GM19468 (cell line): ENCODE results near the gene RPL15.

Source experiments
- ATAC-seq: cut with Tn5 transposase; IDR thresholded peaks from one replicate; pipeline ENCODE4 v1.9.1; 2021; ENCODE audit warnings: mild to moderate bottlenecking, moderate library complexity, moderate number of reproducible peaks; ENCODE audit not compliant: unreplicated experiment; ENCODE audit errors: extremely low read depth

The RPL15 gene

DNA sequence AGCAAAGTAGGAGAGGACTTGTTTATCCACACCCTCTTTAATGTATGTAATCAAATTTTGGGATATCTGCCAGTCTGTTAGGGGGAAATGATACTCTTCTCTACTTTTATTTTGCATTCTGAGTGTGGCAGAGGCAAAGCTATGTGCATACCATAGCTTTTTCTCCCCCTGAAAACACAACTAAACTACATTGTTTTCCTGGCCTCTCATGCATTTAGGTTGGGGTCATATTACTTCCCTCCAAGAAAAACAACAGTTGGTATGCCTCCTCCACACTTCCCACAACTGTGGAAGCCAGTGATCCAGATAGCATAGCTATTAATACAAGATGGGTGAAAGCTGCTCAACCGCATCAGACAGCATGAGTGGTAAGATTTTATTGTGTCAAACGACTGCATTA is 6.9 kb downstream of the RPL15 start:
- ATAC-seq = no peak

DNA sequence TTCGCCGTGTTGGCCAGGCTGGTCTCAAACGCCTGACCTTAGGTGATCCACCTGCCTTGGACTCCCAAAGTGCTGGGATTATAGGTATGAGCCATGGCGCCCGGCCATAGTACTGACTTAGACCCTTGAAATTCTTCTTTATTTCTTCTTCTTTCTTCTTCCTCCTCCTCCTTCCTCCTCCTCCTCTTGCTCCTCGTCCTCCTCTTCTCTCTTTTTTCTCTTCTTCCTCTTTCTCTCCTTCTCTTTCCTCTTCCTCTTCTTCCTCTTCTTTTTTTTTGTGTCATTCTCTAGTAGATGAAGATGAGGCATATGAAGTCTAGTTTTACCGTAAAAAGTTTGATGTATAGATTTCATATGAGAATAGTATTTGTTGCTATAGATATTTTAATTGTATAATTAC is 9.3 kb downstream of the RPL15 start:
- ATAC-seq = no peak

DNA sequence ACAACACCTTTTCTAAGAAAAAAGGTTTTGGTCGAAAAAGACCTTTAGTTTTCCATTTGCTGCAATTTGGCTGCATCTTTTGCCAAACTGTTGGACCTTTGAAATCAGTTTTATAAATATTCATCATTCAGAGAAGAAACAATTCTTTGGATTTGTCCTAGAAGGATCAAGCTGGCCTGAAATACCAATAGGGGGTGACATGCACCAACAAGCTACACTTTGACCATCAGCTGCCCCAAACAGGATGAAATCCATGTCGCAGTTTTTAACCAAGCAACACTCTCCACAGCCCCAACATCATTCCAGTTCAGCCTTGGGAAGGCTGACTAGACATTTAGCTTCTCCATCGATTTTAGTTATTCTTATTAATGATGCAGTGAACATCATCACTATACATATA is 9.8 kb downstream of the RPL15 start:
- no peak for ATAC-seq

DNA sequence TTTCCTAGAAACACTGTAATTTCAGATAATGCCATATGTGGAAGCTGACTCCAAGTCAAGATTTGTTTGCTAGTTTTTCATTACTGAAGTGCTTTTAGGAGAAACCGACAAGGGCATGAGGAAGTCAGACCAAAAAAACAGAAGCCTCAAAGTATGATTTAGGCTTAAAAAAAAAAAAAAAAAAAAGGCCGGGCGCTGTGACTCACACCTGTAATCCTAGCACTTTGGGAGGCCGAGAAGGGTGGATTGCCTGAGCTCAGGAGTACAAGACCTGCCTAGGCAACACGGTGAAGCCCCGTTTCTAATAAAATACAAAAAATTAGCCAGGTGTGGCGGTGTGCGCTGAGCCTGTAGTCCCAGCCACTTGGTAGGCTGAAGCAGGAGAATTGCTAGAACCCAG is 11.6 kb downstream of the RPL15 start:
- no peak for ATAC-seq

DNA sequence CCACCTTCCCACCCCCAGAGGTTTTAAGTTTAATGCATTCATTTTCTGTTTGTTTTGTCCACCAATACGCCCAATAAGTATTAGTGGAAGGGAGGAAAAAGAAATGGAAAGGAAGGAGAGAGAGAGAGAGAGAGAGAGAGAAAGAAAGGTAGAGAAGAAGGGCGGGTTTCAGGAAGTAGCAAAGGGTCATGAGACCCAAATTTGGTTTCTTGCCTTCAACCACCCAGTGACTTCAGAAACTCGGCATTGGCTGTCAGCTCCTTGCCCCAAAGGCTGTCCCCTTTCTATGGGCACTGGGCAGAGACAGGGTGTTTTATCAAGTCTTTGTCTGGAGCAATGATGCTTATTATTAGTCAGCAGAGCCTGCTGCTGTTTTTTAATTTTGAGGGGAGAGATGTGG is 14.7 kb downstream of the RPL15 start:
- ATAC-seq = no peak

DNA sequence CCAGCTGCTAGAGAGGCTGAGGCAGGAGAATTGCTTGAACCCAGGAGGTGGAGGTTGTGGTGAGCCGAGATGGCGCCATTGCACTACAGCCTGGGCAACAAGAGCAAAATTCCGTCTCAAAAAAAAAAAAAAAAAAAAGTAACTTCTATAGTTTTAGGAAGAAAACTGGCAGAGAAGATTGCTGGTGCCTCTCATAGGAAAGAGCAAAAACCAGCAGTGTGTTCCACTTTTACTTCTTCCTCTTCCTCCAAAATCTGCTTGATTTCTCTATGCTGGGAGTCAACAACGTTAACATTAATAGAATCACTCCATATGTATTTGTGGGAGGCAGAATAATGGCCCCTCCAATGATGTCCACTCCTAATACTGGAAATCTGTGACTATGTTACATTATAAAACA is 15.6 kb downstream of the RPL15 start:
- ATAC-seq = no peak

DNA sequence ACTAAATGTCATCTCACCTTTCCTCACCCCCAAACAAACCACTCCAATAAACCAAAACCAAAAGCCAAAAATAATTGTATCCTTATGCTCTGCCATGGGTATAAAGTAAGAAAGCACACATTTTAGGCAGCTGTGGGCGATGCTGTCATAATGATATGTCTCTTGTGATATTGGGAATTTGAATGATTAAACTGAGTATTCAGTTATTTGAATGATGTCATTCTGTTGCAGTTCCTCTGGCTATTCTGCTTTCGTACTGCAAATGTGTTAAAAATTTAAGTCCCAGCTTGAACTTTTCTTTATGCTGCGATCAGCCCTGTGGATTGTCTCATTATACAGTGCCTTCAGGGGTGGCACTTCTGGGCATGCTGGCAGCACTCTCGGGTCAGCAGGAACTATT is 17.3 kb downstream of the RPL15 start:
- ATAC-seq = no peak

DNA sequence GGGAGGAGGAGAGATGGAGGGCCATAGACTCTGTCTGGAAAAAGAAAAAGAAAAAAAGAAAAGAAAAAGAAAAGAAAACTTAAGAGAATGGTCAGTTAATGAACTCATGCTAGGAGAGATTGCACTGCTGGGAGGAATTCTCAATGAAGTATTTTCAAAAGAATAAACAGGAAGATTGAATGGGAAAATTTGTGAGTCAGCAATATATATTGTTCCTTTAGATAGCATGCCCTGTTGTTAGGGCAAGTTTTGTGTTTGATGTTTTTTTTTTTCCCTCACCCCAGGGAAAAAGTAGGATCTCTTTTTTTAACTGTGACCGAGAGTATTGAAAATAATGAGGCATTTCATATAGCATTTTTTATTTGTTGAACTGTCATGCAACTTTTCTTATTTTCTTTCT is 20.4 kb downstream of the RPL15 start:
- no peak for ATAC-seq

DNA sequence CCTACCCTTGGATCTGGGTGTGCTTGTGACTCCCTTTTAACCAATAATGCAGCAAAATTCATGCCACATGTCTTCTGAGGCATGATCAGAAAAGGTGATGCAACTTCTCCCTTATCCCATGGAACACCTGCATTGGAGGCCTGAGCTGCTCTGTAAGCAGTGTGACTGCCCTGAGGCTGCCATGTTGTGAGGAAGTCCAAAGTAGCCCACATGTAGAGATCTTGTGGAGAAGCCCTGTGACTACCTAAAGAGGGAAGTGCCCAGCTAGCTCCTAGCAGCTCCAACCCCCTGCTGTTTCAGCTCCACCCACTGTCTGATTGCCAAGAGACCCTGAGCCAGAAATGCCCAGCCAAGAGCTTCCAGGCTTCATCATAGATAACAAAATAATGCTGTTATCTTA is 21.8 kb downstream of the RPL15 start:
- no peak for ATAC-seq

DNA sequence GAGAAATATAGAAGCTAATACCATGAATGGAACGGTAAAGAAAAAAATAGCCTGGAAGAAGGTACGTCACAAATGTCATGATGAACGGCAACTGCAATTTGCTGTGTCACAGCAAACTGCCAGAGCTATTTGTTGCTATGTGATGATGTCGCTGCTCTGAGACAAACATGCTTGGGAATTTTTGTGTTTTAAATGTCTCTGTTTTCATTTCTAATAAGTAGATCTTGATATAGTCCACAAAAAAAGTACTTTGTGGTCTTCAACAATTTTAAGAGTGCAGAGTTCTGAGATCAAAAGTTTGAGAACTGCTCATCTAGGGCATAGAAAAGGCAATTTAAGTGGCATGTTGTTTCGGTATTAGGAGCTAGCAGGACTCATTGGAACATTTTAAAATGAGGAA is 23.8 kb downstream of the RPL15 start:
- no peak for ATAC-seq

DNA sequence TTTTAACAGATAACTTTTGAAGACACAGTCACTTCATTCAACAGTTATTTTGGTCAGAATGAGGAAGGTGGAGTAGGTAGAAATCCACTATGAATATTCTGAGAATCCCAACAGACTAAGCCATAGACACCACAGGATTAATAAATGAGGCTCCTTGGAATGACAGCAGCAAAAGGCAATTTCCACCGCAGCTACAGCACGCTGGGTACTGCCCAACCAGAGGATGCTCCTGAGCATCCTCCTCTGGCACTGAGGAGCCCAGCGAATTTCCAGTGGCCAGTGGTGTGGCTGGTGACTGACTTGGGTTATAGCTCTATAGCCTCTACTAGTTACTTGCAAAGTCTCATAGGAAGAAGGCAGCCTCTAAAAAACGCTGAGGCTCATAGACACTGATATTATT is 24.5 kb downstream of the RPL15 start:
- ATAC-seq = no peak

DNA sequence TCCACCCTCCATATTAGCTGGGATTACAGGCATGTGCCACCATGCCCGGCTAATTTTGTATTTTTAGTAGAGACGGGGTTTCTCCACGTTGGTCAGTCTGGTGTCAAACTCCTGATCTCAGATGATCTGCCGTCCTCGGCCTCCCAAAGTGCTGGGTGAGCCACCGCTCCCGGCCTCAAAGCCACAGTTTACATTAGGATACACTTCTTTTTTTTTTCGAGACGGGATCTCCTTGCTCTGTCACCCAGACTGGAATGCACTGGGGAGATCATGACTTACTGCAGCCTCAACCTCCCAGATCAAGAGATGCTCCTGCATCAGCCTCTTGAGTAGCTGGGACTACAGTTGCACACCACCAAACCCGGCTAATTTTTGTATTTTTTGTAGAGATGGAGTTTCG is 25.6 kb downstream of the RPL15 start:
- ATAC-seq = no peak

DNA sequence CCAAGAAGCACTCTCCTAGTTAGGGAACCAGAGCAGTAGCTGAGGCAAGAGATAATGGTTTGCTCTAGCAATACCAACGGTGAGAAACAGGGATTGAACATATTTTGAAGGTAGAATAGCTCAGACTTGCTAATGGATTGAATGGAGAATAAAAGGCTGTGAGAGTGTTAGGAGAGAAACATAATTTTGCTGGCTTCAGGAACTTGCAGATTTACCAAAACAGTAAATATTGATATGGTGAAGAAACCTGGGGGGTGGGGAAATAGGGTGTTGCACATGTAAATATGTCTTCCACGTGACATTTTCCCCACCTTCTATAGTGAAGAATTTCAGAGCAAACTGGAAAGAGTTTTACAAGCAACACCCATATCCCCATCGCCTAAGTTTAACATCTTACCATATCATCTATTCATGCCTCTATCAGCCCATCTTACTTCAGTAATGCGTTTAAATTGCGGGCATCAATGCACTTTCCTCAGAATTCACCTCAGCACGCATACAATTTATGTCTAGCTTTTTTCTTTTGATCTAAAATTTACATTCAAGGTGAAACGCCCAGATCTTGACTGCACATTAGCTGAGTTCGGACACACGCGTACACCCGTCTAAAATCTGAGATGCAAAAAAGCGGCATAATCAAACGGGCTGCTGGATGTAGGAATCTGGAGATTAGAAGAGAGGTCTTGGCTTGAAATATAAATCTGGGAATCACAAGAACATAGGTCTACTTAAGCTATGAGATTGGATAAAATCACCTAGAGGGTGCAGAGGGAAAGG is 27.3 kb downstream of the RPL15 start:
- ATAC-seq = no peak

DNA sequence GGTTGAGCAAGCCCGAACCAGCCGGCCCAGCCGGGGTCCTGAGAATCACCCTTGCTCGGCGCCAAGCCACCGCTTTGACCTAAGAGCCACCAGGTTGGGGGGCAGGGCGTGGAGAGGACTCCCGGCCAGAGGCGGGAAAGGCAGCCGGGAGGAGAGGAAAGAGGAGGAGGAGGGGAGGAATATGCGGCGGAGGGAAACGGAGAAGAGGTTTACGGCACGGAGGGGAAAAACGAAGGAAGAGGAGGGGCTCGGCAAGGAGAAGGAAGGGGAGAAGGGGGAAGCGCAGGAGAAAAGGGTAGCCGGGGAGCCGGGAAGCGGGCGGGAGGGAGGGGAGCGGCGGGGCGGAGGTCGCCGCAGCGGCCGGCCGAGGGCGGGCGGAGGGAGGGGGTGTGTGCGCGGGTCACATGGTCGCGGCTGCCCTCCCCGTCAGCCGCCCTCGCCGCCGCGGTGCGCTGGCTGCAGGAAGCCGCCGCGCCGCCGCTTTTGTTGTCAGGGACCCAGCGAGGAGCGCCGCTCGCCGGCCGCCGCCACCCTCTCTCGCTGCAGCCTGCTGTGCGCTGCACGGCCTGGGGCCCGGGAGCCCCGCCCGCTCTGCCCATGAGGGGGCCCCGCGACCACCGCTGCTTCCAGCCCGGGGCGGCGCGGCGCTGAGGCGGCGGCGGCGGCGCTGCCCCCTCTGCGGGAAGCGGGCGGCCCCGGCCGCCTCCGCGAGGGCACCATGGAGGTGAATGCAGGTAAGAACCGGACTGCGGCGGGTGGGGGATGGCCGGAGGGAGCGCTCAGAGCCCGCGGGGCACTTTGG is 28.1 kb downstream of the RPL15 start, which contains the start of gene NR1D2:
NR1D2 (plus strand) TSS at position 426 of the 802 bp plus-strand sequence; CDS start at position 719, 293 bp downstream.
- peak; percentile 31 for ATAC-seq

DNA sequence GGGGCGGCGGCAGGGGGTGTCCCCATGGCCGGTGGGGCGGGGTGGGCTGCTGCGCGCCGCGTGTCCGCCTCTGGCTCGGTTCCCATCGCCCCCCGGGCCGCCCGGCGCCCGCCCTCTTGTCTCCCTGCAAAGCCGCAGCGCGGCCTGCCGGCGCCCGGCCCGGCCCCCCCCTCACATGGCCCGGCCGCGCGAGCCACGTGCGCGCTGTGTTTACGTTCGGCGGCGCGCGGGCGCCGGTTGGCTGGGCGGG is 28.7 kb downstream of the RPL15 start:
- no peak for ATAC-seq

DNA sequence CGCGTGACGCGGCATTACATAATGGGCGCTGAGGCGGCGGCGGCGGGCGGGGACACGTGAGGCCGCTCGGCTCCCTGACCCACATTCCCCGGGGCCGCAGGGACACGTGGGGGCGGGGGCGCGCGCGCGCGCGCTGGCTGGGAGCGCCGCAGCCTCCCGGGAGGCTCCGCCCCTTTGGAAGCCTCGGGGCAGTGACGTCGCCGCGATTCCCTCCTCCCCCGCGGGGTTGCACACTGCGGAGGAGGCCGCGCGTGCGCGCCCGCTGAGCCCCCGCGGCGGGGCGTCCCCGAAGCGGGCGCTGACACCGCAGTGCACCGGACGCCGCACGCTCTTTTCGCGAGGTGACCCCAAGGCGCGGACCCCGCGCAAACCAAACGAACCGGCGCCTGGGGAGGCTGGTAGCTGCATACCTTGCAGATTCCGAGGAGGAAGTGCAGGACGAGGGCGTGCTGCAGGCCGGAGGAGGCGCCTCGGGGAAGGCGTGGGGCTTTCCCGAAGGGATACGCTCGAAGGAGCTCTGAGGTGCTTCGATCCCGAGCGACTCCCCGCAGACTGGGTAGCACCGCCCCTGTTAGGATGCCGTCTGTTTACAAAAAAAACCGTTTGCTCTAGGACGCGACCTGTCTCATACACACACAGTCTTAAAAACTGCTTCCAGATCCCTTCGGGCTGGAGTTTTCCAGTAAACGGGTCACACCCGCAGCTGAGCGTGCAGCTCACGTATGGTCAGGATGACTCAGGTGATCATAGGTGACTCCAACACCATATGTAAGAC is 29.2 kb downstream of the RPL15 start:
- peak; percentile 54 for ATAC-seq

DNA sequence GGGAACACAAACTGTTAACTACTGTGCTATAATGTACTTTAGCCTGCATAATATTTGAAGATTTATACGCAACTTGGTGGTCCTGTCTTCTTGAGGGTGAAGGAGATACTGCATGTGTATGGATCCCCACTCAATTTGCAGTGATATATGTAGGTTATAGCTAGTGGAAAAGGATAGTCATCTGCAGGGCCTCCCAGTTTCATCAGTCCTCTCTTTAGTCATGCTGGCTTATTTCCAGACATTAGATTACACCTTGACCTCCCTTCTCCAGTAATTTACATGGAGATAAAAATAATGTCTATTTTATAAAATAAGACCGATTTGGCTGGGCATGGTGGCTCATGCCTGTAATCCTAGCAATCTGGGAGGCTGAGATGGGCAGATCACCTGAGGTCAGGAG is 31.8 kb downstream of the RPL15 start:
- no peak for ATAC-seq

DNA sequence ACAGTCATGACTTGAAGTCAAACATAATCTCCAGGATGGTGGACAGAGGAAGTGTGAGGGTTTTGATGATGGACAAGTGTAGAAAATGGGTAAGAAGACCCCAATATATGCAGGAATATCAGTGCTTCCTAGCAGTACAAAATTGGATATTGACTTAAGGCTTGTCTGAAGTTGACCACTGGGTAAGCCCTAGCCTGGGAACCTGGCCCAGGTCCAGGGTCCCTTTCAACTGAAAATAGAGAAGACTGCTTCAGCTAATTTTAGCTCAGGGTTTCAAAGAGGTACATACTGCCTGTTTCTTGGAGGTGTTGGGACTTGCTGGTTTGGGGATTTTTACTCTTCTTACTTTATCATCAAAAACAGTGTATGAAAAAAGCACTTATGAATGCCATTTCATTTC is 32.9 kb downstream of the RPL15 start:
- no peak for ATAC-seq

DNA sequence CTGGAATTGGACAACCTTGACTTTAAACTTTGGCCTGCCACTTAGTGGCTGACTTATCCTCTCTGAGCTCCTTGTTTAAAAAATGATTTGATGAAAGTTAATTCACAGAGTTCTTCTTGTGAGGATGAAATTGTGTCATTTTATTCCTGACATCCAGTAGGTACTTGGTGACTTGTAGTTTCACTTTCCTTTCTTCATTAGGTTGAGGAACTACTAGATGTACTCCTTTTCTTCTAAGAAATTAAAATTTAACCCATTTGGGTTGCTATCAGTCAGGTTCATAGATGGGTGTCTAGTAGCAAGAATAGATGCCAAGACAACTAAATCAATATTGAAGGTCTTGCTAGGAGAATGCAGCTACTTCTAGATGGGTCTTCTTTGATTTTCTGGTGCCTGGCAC is 33.4 kb downstream of the RPL15 start:
- peak; percentile 11 for ATAC-seq

DNA sequence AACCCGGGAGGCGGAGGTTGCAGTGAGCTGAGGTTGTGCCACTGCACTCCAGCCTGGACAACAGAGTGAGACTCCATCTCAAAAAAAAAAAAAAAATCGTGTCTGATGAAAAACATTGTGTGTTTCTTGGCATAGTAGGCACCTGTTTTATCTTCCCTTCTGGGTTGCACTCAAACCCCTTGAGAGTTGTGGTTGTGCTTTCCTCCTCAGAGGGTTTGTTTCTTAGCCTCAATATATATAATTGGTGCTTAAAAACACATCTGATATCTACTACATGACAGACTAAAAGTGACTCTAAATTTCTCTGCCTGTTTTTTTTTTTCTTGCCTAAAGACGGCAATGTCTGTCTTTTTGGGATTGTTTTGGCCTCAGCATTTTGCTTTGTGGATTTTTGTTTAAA is 35.7 kb downstream of the RPL15 start:
- ATAC-seq = peak; percentile 30

DNA sequence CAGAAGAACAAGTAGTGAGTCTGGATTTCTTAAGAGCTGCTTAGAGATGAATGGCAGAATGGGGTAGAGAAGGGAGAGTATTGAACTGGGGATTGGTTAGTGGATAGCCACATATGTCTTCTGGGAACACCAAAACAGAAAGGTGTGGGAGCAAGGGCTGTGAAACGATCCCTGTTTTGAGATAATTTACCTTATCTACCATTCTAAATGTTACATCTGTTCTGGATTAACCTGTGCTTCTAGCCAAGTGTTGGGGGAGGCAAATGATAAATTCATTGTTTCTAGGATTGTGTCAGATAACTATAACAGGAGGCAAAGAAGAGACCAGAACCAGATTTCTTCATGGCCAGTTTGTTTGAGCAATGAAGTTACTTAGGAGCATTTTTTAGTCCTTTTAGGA is 36.6 kb downstream of the RPL15 start:
- no peak for ATAC-seq
